Left cardiac atrium (tissue), 4 donors: ENCODE measurements around the gene CHSY1. TPM values are rescaled to one million over a fixed set of nuclear protein-coding genes. Genes with fewer than 3 reads are reported as not detected.
"Not testable (repeated sequence)": the region's sequence is repeated elsewhere in the genome, so short reads cannot be mapped to it uniquely, and the experiment has no call there.

Experiments
- ATAC-seq, 2 donors: fragments of 200-7000 bp; cut with Tn5 transposase; one replicate each; pipeline ENCODE4 v1.9.1; 2020; ENCODE audit warnings: mild to moderate bottlenecking in 2 of 2, moderate library complexity in 2 of 2
- DNase-seq: peaks from one replicate; pipeline ENCODE4 v3.0.0-alpha.2; 2020
- intact Hi-C, 2 donors: fragments of 100-400 bp; cut with DNase I; formaldehyde crosslinking; loops; one replicate each; pipeline versions ENCODE4 v1.14.1 to v1.15.1; 2022 to 2023
- total RNA-seq, 2 donors: library from RNA; stranded (reverse); fragmentation: NEBNext Ultra II Directional; extraction: Animal tissue kit (Norgen Biotek cat#: 25700); gene quantifications; one replicate each; pipeline ENCODE4 v1.2.1, GENCODE V29; 2021
- donor health status: DM: no; HTN: yes; CAD: no.
- donor health status: DM: no; HTN: yes; CAD: no; lungs with severe emphysema.
- donor health status: DM: yes; HTN: yes; CAD: no.
- donor health status: Dilated cardiomyopathy.

Gene CHSY1
- total RNA-seq, 2 donors from 2014 or later = 18.8 to 42.0 TPM

GRCh38 chr15:101135532-101136166 lies 116.2 kb downstream of the CHSY1 start:
- no peak for ATAC-seq
- no peak for DNase-seq
- intact Hi-C loops = no loop called here

- ATAC-seq = no peak
Observed at GRCh38 chr15:101134780-101135179, 117.1 kb downstream of the CHSY1 start.

GRCh38 chr15:101133751-101134261 lies 118.0 kb downstream of the CHSY1 start:
- no peak for DNase-seq
- no peak for ATAC-seq
- intact Hi-C loops = no loop called here

More at GRCh38 chr15:101134780-101135179, 117.1 kb downstream of the CHSY1 start:
- intact Hi-C loops = no loop called here
- DNase-seq = no peak

GRCh38 chr15:101133181-101133460 lies 118.7 kb downstream of the CHSY1 start:
- intact Hi-C loops = no loop called here
- ATAC-seq = no peak
- no peak for DNase-seq

- ATAC-seq (no peak), DNase-seq (no peak)
- intact Hi-C loops = no loop called here
Observed at GRCh38 chr15:101132390-101133180, 119.3 kb downstream of the CHSY1 start.

GRCh38 chr15:101131489-101132389 lies 120.1 kb downstream of the CHSY1 start:
- ATAC-seq (no peak), DNase-seq (no peak)
- intact Hi-C loops = no loop called here

- intact Hi-C loops = loop anchor here in 1 of 2 donors (5.0 kb wide), 1 partner anchor 37 kb away; no protein-coding TSS in a partner anchor
Observed at GRCh38 chr15:101129851-101130380, 121.9 kb downstream of the CHSY1 start.

GRCh38 chr15:101128221-101129015 lies 123.4 kb downstream of the CHSY1 start:
- no peak for DNase-seq
- peak in 1 of 2 donors; percentile 67 for ATAC-seq
- intact Hi-C loops = loop anchor here in 1 of 2 donors (5.0 kb wide), 1 partner anchor 39 kb away; no protein-coding TSS in a partner anchor

More at GRCh38 chr15:101129851-101130380, 121.9 kb downstream of the CHSY1 start:
- no peak for ATAC-seq
- DNase-seq = no peak

- ATAC-seq (peak; percentile 94 to 95), DNase-seq (peak; percentile 89)
- intact Hi-C loops = loop anchor here in 1 of 2 donors (5.0 kb wide), 1 partner anchor 40 kb away; no protein-coding TSS in a partner anchor
Observed at GRCh38 chr15:101127506-101128076, 124.3 kb downstream of the CHSY1 start.

GRCh38 chr15:101126618-101127505 lies 125.0 kb downstream of the CHSY1 start:
- peak; percentile 29 to 31 for ATAC-seq
- intact Hi-C loops = loop anchor here in 1 of 2 donors (5.0 kb wide), 1 partner anchor 40 kb away; no protein-coding TSS in a partner anchor
- no peak for DNase-seq

GRCh38 chr15:101125881-101126428 lies 125.9 kb downstream of the CHSY1 start:
- DNase-seq, ATAC-seq: not testable (repeated sequence)
- intact Hi-C loops = loop anchor here in 1 of 2 donors (5.0 kb wide), 1 partner anchor 41 kb away; no protein-coding TSS in a partner anchor

Other genes with a start within 250 kb of the CHSY1 start
- gene SELENOS, start 25.4 kb upstream of the CHSY1 start, total RNA-seq = 10 to 100 TPM; 37.7 to 66.2 TPM
- 10 to 100 TPM; 26.7 to 36.7 TPM for gene SNRPA1, start 43.2 kb upstream of the CHSY1 start, total RNA-seq
- gene PCSK6, start 237.7 kb upstream of the CHSY1 start, total RNA-seq = 10 to 100 TPM; 14.5 to 20.2 TPM